DMS79 treated with DMSO at 0.1 percent for 48 hours (cell line): ENCODE results near the gene DNAJB7.
"Not testable (repeated sequence)": the region's sequence is repeated elsewhere in the genome, so short reads cannot be mapped to it uniquely, and the experiment has no call there.

Experiments used
- DNase-seq: peaks from one replicate; lab custom pipeline; 2025; lab: John Stamatoyannopoulos, UW

DNAJB7 gene

GRCh38 chr22:40844951-40845350 lies 17.0 kb downstream of the DNAJB7 start:
- DNase-seq, result no peak

- peak; percentile 16 for DNase-seq
These were observed 23.4 kb downstream of the DNAJB7 start for GRCh38 chr22:40838486-40838885.

- DNase-seq, result no peak
These were observed 27.3 kb downstream of the DNAJB7 start for GRCh38 chr22:40834619-40835018.

- DNase-seq, result no peak
These were observed 32.8 kb downstream of the DNAJB7 start for GRCh38 chr22:40829131-40829530.

- DNase-seq, result no peak
These were observed 34.8 kb downstream of the DNAJB7 start for GRCh38 chr22:40826984-40827741.

GRCh38 chr22:40826292-40826691 lies 35.6 kb downstream of the DNAJB7 start:
- not testable (repeated sequence) for DNase-seq

DNA sequence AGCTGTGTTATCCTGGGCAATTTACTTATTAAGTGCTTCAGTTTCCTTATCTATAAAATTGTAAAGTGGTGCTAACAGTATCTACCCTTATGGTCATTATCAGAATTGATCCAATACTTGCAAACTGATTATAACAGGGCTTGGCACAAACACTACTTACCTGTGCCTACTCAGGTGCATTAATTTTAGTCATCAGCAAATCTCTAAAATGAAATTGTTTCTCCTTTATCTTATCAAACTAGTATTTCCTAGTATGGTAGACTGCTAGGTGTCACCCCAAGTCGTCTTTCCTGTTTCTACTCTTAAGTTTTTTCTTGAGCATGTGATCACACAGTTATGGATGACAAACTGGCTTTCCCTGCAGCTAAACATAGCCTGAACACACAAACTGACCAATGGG lies 38.5 kb downstream of the DNAJB7 start:
- no peak for DNase-seq

DNA sequence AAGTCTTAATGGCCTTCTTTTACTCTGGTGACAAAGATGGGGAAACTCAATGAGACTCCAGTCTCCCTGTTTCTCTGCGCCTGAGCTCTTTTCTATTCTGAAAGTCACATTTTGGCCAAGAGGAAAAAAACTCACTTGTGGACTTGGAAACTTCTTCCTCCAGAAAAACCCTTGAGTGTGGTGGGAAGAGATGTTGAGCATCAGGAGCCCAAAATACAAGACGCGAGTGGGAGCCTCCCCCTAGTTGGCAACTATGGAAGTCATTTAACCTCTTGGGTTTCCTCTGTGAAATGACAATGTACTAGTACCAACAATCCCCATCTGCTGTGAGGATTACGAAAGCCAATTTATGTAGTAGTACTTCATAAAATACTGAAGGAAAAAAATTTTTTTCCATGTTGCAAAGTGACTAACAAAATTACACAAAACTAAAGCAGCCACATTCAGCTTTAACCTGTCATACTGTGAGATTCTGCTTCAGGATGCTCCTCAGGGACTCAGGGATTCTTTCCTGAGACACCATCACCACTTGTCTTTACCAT lies 42.2 kb downstream of the DNAJB7 start:
- DNase-seq, result no peak

DNA sequence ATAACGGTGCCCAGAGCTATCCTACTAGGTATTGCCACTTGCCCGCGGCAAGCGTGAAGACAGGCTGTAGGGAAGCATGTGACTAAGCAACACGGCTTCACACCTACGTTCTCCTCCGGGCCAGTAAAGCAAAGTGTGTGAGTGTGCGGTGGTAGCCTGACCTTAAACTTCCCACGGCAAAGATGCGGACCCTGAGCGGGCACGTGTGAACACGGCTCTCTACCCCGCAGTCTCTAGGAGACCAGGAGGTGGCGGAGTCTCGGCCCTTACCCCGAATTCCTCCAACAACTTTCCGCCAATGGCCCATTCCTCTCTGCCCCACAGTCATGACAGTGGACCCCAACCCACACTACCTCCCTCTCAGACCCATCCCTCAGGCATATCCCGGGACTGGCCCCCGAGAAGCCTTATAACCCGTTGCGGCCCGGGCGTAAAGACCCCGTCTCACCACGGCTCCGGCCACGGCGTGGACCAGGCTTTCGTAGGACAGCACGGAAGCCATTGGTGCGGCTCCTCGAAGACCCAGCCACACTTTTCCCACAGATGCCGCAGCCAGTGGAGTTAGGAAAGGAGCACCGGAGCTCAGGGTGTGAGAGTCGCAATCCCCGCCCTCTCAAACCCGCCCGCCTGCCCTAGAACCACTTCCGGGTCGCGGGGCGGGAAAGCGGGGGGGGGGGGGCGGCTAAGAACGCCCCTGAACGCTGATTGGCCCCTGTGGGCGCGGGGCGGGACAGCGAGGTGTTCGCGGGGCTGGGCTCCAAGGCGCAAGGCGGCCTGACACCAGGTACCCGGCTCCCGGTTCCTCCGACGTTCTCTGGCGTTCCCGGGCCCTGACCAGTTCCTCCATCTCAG lies 42.9 kb downstream of the DNAJB7 start, which contains the start of gene SLC25A17:
Gene SLC25A17, minus strand, starts transcription at position 600 of the 852 bp plus-strand sequence. Its CDS starts 98 bp downstream, at position 502.
- DNase-seq, result peak; percentile 56

DNA sequence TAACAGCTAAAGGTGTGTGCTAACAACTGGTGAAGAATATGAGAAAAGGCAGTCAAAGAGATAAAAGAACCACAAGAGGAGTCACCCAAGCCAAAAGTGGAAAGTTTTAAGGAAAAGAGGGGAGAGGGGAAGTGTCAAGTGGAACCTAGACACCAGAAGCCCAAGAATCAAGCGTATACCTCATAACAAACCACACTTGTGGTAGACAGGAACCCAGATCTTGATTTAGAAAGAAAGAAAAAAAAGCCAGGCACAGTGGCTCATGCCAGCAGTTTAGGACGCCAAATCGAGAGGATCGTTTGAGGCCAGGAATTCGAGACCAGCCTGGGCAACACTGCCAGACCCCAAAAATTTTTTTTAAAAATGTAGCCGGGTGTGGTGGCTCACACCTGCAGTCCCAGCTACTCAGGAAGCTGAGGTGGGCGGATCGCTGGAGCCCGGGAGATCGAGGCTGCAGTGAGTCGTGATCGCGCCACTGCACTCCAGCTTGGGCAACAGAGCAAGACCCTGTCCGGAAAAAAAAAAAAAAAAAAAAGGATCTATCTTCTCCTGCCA lies 43.6 kb downstream of the DNAJB7 start:
- no peak for DNase-seq

DNA sequence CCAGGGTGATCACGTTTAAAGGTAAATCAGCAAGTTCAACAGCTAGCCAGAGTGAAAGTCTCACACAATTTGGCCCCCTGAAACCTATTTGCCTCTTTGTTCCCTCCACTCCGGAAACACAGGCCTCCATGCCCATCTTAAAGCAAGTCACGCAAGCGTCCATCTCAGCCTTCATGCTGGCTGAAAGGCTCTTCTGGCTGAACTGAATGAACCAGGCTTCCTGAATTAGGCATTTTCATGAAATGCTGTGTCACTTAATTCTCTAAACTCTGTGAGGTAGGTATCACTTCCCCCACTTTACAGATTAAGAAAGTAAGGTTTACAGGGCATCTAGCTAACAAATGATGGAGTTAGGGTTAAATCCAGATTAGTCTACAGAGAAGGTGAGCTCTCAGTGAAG lies 44.2 kb downstream of the DNAJB7 start:
- no peak for DNase-seq

GRCh38 chr22:40813912-40814315 lies 48.0 kb downstream of the DNAJB7 start:
- no peak for DNase-seq
